B cell (primary cell): ENCODE data around the gene DDX25. TPM values are rescaled to one million over a fixed set of nuclear protein-coding genes. Genes with fewer than 3 reads are reported as not detected.

Experiments used
- ATAC-seq: fragments of 200-7000 bp; cut with Tn5 transposase; one replicate; pipeline ENCODE4 v1.10.0; 2021; ENCODE audit warnings: low read depth, mild to moderate bottlenecking, moderate number of reproducible peaks, moderate library complexity
- CTCF ChIA-PET: fragments of 350-600 bp; sonication (Branson Sonifier 250); formaldehyde crosslinking; loops from one replicate; lab custom pipeline; 2021; ENCODE audit warnings: antibody characterized with exemption, inconsistent platforms; lab: Charles Lee
- POLR2A ChIA-PET: fragments of 350-600 bp; sonication (Branson Sonifier 250); formaldehyde crosslinking; loops from one replicate; lab custom pipeline; 2021; ENCODE audit warnings: antibody characterized with exemption; lab: Charles Lee
- DNase-seq: peaks from one replicate; pipeline ENCODE4 v3.0.0; 2013
- H2AFZ ChIP-seq: 2 replicates; pipeline ENCODE4 v1.6.1; 2012; ENCODE audit warnings: mild to moderate bottlenecking, low read depth, low read length; ENCODE audit not compliant: insufficient read depth, poor library complexity, severe bottlenecking
- H3K27ac ChIP-seq, 2 donors: 1 replicate in 1 of 2; 2 replicates in 1 of 2; pipeline ENCODE4 v1.5.1; 2012 to 2013; ENCODE audit warnings: low read length in 2 of 2, mild to moderate bottlenecking in 2 of 2, moderate library complexity in 1 of 2
- H3K27me3 ChIP-seq, 4 experiments: fragments of 200-600 bp in 1 of 4; sonication (generic) in 1 of 4; replicated peaks in 1 of 4; 1 replicate in 2 of 4; 2 replicates in 2 of 4; pipeline versions ENCODE4 v1.6.1 to v1.7.0; 2013 to 2016; ENCODE audit warnings: low read length in 3 of 4, mild to moderate bottlenecking in 2 of 4, mixed read lengths in 1 of 4, moderate library complexity in 1 of 4; ENCODE audit not compliant: insufficient read depth in 4 of 4, control insufficient read depth in 3 of 4; ENCODE audit errors: control extremely low read depth in 1 of 4
- H3K36me3 ChIP-seq, 2 experiments: replicated peaks in 1 of 2; 1 replicate in 1 of 2; 2 replicates in 1 of 2; pipeline versions ENCODE4 v1.6.1 to v1.7.1; 2013; ENCODE audit warnings: low read length in 1 of 2; ENCODE audit not compliant: insufficient read depth in 2 of 2, control insufficient read depth in 1 of 2; ENCODE audit errors: control extremely low read depth in 1 of 2, extremely low read depth in 1 of 2
- H3K4me1 ChIP-seq, 2 donors: fragments of 200-600 bp in 1 of 2; sonication (generic) in 1 of 2; 1 replicate in 1 of 2; 2 replicates in 1 of 2; pipeline versions ENCODE4 v1.5.1 to v1.6.1; 2013 to 2017; ENCODE audit warnings: low read length in 2 of 2; ENCODE audit not compliant: control insufficient read depth in 2 of 2, insufficient read depth in 2 of 2
- H3K4me2 ChIP-seq: replicated peaks from 2 replicates; pipeline ENCODE3; 2012; ENCODE audit warnings: mild to moderate bottlenecking, low read depth, low read length; ENCODE audit not compliant: poor library complexity, severe bottlenecking
- H3K4me3 ChIP-seq, 5 experiments: fragments of 200-600 bp in 1 of 5; sonication (generic) in 1 of 5; 1 replicate in 3 of 5; 2 replicates in 2 of 5; pipeline versions ENCODE4 v1.5.1 to v1.7.0; 2011 to 2016; ENCODE audit warnings: low read length in 4 of 5, mild to moderate bottlenecking in 4 of 5, low read depth in 2 of 5, control low read depth in 1 of 5, moderate library complexity in 1 of 5; ENCODE audit not compliant: insufficient read depth in 1 of 5; ENCODE audit errors: control extremely low read depth in 1 of 5, extremely low read depth in 1 of 5
- H3K79me2 ChIP-seq: fragments of 200-600 bp; sonication (generic); one replicate; pipeline ENCODE4 v1.6.0; 2016; ENCODE audit warnings: low read length; ENCODE audit not compliant: control insufficient read depth, insufficient read depth
- H3K9ac ChIP-seq: fragments of 200-600 bp; sonication (generic); 2 replicates; pipeline ENCODE4 v1.6.1; 2017; ENCODE audit warnings: mild to moderate bottlenecking, low read length, moderate library complexity
- H3K9me3 ChIP-seq, 3 donors: one replicate each; pipeline versions ENCODE4 v1.6.1 to v1.7.1; 2013; ENCODE audit warnings: low read length in 2 of 3; ENCODE audit not compliant: control insufficient read depth in 2 of 3, insufficient read depth in 1 of 3; ENCODE audit errors: control extremely low read depth in 1 of 3
- H4K20me1 ChIP-seq: 2 replicates; pipeline ENCODE4 v1.6.0; 2012; ENCODE audit warnings: mild to moderate bottlenecking, low read length; ENCODE audit not compliant: insufficient read depth, control insufficient read depth, poor library complexity, severe bottlenecking
- H3K27ac Mint-ChIP-seq: one replicate; pipeline ENCODE4 v1.8.0; 2021; ENCODE audit warnings: mixed read lengths
- H3K27me3 Mint-ChIP-seq: one replicate; pipeline ENCODE4 v1.8.0; 2021; ENCODE audit warnings: mixed read lengths
- H3K4me1 Mint-ChIP-seq: one replicate; pipeline ENCODE4 v1.8.0; 2021; ENCODE audit warnings: mixed read lengths
- H3K4me3 Mint-ChIP-seq: one replicate; pipeline ENCODE4 v1.8.0; 2021; ENCODE audit warnings: mixed read lengths
- H3K9me3 Mint-ChIP-seq: one replicate; pipeline ENCODE4 v1.8.0; 2022; ENCODE audit warnings: mixed read lengths; ENCODE audit not compliant: insufficient read depth
- CTCF ChIP-seq: fragments of 200-600 bp; IDR thresholded peaks from one replicate; pipeline ENCODE4 v1.8.0; 2022; ENCODE audit warnings: antibody characterized with exemption, mild to moderate bottlenecking
- EZH2 ChIP-seq: IDR thresholded peaks from 2 replicates; pipeline ENCODE4 v1.6.1; 2012; ENCODE audit warnings: borderline replicate concordance, low read depth, mild to moderate bottlenecking, moderate library complexity, low read length; ENCODE audit not compliant: insufficient read depth, poor library complexity, severe bottlenecking
- WGBS: methylation state at CpG from one replicate; pipeline ENCODE4 v1.1.5; 2013; ENCODE audit warnings: missing lambda C conversion rate; ENCODE audit not compliant: insufficient coverage; 5-methylcytosine and 5-hydroxymethylcytosine counted together
- intact Hi-C: fragments of 100-400 bp; cut with micrococcal nuclease; formaldehyde crosslinking; loops from one replicate; pipeline ENCODE4 v1.10.0; 2022
- polyA plus RNA-seq: library from polyadenylated mRNA; depleted of rRNA; stranded (reverse); fragments of >200 nt; gene quantifications from 2 replicates; pipeline ENCODE4 v1.2.3, GENCODE V29; 2012
- total RNA-seq, 2 donors: library from RNA; stranded (reverse); fragments of 120-200 nt in 1 of 2; gene quantifications; 1 replicate in 1 of 2; 2 replicates in 1 of 2; pipeline versions ENCODE4 v1.2.3 to v1.2.4, GENCODE V29; 2013 to 2022

DDX25 gene
- total and polyA plus RNA-seq, 2 donors (not counting 1 experiment from before 2014, with no cell fraction given), result not detected

- Histone ChIP-seq H3K36me3 (no peaks in the 10 kb centered on the region), H3K4me1 (no peaks in the 10 kb centered on the region), H2AFZ (no peak overlapping the region), H3K4me2 (no peak overlapping the region), H3K27ac (no peak overlapping the region), H3K9ac (no peak overlapping the region), H3K9me3 (no peaks in the 10 kb centered on the region), H3K4me3 (no peak overlapping the region), H3K27me3 (no peaks in the 10 kb centered on the region), H4K20me1 (no peaks in the 10 kb centered on the region), H3K79me2 (no peaks in the 10 kb centered on the region)
- H3K4me1 Mint-ChIP-seq, result no peaks in the 10 kb centered on the region
- CTCF ChIA-PET, result no interaction called here
- TF ChIP-seq EZH2 (no peak), CTCF (no peak)
- peaks cover 3% of the 10 kb centered on the region for H3K27me3 Mint-ChIP-seq
- WGBS, result no CpG with 5 or more reads among the region's 2 CpGs
- H3K27ac Mint-ChIP-seq, result no peak overlapping the region
- ATAC-seq, result no peak
- H3K9me3 Mint-ChIP-seq, result no peaks in the 10 kb centered on the region
- intact Hi-C loops, result no loop called here
- no peak for DNase-seq
- POLR2A ChIA-PET, result no interaction called here
- no peak overlapping the region for H3K4me3 Mint-ChIP-seq
Observed at GRCh38 chr11:125952559-125952958, 48.3 kb downstream of the DDX25 start.

- no peak overlapping the region for H3K9ac ChIP-seq
- no peak overlapping the region for H3K4me2 ChIP-seq
- H2AFZ ChIP-seq, result no peak overlapping the region
- no peaks in the 10 kb centered on the region for H3K4me1 Mint-ChIP-seq
- no peak overlapping the region for H3K27ac ChIP-seq
- 58% methylated on average over 5 of the region's 7 CpGs for WGBS
- H3K27me3 Mint-ChIP-seq, result peaks cover 3% of the 10 kb centered on the region
- TF ChIP-seq EZH2 (no peak), CTCF (no peak)
- H4K20me1 ChIP-seq, result no peaks in the 10 kb centered on the region
- no peak overlapping the region for H3K4me3 ChIP-seq
- no peak overlapping the region for H3K27ac Mint-ChIP-seq
- H3K79me2 ChIP-seq, result no peaks in the 10 kb centered on the region
- ChIA-PET CTCF (no interaction called here), POLR2A (no interaction called here)
- DNase-seq, result no peak
- no peaks in the 10 kb centered on the region for H3K27me3 ChIP-seq
- ATAC-seq, result no peak
- H3K9me3 ChIP-seq, result no peaks in the 10 kb centered on the region
- no peak overlapping the region for H3K4me3 Mint-ChIP-seq
- no peaks in the 10 kb centered on the region for H3K4me1 ChIP-seq
- intact Hi-C loops, result no loop called here
- H3K9me3 Mint-ChIP-seq, result no peaks in the 10 kb centered on the region
- H3K36me3 ChIP-seq, result no peaks in the 10 kb centered on the region
Observed at GRCh38 chr11:125952973-125953372, 48.7 kb downstream of the DDX25 start.
